Tibial nerve (tissue), 4 donors: ENCODE results near the gene CNNM1. TPM values are rescaled to one million over a fixed set of nuclear protein-coding genes. Genes with fewer than 3 reads are reported as not detected.

Experiments
- DNase-seq, 2 donors: peaks; one replicate each; pipeline ENCODE4 v3.0.0-alpha.2; 2019; ENCODE audit warnings: low spot score in 2 of 2
- H3K27ac ChIP-seq, 4 donors: fragments of 200-600 bp; sonication (generic) in 3 of 4; one replicate each; pipeline ENCODE4 v1.5.1; 2017 to 2019; ENCODE audit warnings: mild to moderate bottlenecking in 1 of 4
- H3K27me3 ChIP-seq, 2 donors: fragments of 200-600 bp; sonication (generic) in 1 of 2; one replicate each; pipeline versions ENCODE4 v1.5.1 to v1.6.0; 2017 to 2019
- H3K36me3 ChIP-seq, 3 donors: fragments of 200-600 bp; sonication (generic); one replicate each; pipeline ENCODE4 v1.5.1; 2018 to 2019
- H3K4me1 ChIP-seq, 4 donors: fragments of 200-600 bp; sonication (generic) in 3 of 4; one replicate each; pipeline ENCODE4 v1.5.1; 2017 to 2019
- H3K4me3 ChIP-seq, 4 donors: fragments of 200-600 bp; sonication (generic) in 3 of 4; one replicate each; pipeline ENCODE4 v1.5.1; 2017 to 2019; ENCODE audit warnings: mild to moderate bottlenecking in 1 of 4, moderate library complexity in 1 of 4
- H3K9me3 ChIP-seq, 4 donors: fragments of 200-600 bp; sonication (generic) in 3 of 4; one replicate each; pipeline ENCODE4 v1.5.1; 2017 to 2019
- EP300 ChIP-seq, 2 donors: sonication (generic); formaldehyde crosslinking; IDR thresholded peaks; one replicate each; pipeline ENCODE4 v1.6.1; 2017; ENCODE audit warnings: antibody characterized with exemption in 2 of 2, mild to moderate bottlenecking in 1 of 2
- POLR2A ChIP-seq, 2 donors: fragments of 450-650 bp; IDR thresholded peaks; one replicate each; pipeline ENCODE4 v1.6.1; 2017; ENCODE audit warnings: antibody characterized with exemption in 2 of 2, mild to moderate bottlenecking in 2 of 2, moderate library complexity in 2 of 2
- WGBS, 2 donors: methylation state at CpG; one replicate each; pipeline ENCODE4 v1.1.5; 2018; 5-methylcytosine and 5-hydroxymethylcytosine counted together
- total RNA-seq, 4 donors: library from RNA; depleted of rRNA; stranded (reverse); fragments of >200 nt; gene quantifications; one replicate each; pipeline ENCODE4 v1.1.0, GENCODE V29; 2016
- TF ChIP-seq, protein P1 (sequence below), 5 experiments: fragments of 200-600 bp in 3 of 5; fragments of 450-650 bp in 2 of 5; sonication (generic) in 3 of 5; IDR thresholded peaks; one replicate each; pipeline ENCODE4 v1.5.1; 2016 to 2019; ENCODE audit warnings: antibody characterized with exemption in 5 of 5, mild to moderate bottlenecking in 3 of 5, moderate library complexity in 2 of 5

The CNNM1 gene
- total RNA-seq, 4 donors from 2014 or later = 0.20 TPM; not detected in 3

DNA sequence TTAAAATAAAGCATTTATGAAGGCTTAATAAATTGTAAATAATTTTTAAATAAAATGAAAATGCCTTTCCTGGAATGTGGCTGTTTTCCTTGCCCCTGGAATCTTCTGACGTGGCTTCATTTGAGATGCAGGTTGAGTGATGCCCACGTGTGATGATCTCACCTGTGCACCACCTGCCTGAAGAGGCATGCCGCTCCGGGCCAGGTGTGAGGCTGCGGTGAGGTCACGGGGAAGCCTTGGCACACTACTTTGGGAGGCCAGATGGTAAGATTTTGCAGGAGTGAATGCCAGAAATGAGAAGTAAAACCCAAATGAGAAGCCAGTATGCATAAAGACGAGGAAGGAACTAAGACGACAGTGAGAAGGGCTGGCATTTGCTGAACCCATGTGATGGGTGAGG lies 65.1 kb downstream of the CNNM1 start:
- Histone ChIP-seq H3K4me3 (no peak overlapping the region), H3K4me1 (peaks cover 0 to 5% (median 2%) of the 10 kb centered on the region in 4 donors), H3K36me3 (peaks cover 0 to 50% (median 0%) of the 10 kb centered on the region in 3 donors), H3K27me3 (no peaks in the 10 kb centered on the region), H3K27ac (no peak overlapping the region), H3K9me3 (no peaks in the 10 kb centered on the region)
- DNase-seq = no peak
- WGBS, 2 donors = 72 to 84% methylated on average over 8 of the region's 8 CpGs
- no peak for TF ChIP-seq EP300 (IDR thresholded peaks at IDR 0.05)
- TF ChIP-seq POLR2A (IDR thresholded peaks at IDR 0.05) = no peak
- TF ChIP-seq, protein P1, sequence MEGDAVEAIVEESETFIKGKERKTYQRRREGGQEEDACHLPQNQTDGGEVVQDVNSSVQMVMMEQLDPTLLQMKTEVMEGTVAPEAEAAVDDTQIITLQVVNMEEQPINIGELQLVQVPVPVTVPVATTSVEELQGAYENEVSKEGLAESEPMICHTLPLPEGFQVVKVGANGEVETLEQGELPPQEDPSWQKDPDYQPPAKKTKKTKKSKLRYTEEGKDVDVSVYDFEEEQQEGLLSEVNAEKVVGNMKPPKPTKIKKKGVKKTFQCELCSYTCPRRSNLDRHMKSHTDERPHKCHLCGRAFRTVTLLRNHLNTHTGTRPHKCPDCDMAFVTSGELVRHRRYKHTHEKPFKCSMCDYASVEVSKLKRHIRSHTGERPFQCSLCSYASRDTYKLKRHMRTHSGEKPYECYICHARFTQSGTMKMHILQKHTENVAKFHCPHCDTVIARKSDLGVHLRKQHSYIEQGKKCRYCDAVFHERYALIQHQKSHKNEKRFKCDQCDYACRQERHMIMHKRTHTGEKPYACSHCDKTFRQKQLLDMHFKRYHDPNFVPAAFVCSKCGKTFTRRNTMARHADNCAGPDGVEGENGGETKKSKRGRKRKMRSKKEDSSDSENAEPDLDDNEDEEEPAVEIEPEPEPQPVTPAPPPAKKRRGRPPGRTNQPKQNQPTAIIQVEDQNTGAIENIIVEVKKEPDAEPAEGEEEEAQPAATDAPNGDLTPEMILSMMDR (IDR thresholded peaks at IDR 0.05) = no peak

DNA sequence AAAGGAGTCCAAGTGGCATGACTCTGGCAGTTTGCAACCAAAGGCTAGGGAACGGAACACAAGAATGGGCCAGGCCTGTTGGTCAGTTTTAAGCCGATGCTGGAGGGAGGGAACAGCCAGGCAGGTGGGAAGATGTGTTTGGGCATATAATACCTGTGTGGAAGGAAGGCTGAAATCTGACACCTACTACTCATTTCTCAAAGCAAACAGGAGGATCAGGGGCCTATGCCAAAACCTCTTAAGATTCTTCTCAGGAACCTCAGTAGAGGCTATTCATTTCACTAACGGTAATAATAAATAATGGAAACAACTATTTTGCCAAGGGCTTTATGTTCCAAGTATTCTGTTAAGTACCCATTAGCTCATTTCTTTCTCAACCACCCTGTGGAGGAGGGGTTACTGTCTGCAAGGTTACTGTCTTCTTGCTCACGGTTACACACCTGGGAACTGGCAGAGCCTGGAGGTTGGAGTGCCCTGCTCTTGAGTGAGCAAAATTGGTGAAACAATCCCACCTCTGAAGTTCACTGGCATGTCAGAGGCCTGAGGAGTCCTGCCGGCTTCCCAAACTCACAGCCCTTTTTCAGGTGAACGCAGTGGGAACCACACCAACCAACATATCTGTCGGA lies 65.7 kb downstream of the CNNM1 start:
- 91 to 95% methylated on average over 7 of the region's 7 CpGs for WGBS, 2 donors
- Histone ChIP-seq H3K27ac (no peak overlapping the region), H3K4me1 (peaks cover 0 to 5% (median 2%) of the 10 kb centered on the region in 4 donors), H3K4me3 (no peak overlapping the region), H3K9me3 (no peaks in the 10 kb centered on the region), H3K36me3 (peaks cover 0 to 56% (median 0%) of the 10 kb centered on the region in 3 donors), H3K27me3 (no peaks in the 10 kb centered on the region)
- DNase-seq = no peak
- TF ChIP-seq EP300 (IDR thresholded peaks at IDR 0.05) = no peak
- TF ChIP-seq, protein P1 (IDR thresholded peaks at IDR 0.05) = no peak
- no peak for TF ChIP-seq POLR2A (IDR thresholded peaks at IDR 0.05)

DNA sequence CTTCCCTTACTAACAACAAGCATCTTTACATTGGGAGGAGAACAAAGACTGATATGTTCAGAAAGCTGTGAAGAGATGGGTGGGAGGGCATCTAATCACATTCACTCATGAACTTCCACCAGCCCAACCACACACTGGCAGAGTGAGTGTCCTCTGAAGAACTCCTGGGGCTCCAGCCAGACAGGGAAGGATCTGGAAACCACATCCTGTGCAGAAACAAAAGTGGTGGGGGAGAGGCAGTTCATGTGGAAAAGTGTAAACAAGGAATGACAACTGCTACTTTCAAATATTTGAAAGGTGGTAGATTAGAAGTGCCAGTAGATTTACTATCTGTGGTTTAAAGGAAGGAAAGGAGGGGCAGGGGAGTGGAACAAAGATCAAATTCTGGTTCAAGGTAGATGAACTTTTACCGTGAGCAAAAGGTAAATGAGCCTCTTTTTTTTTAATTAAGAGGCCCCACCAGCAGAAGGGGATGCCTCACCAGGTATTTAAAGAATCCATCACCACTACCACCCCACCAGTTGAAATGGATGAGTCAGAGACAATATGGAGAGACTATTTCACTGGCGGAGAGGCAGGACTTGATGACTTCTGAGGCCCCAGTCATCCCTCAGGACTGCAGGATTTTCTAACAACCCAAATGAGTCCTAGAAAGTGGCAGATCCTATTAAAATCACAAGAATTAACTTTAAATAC lies 66.7 kb downstream of the CNNM1 start:
- no peak overlapping the region for H3K27ac ChIP-seq
- H3K27me3 ChIP-seq = no peaks in the 10 kb centered on the region
- H3K9me3 ChIP-seq = no peaks in the 10 kb centered on the region
- no peak for TF ChIP-seq EP300 (IDR thresholded peaks at IDR 0.05)
- TF ChIP-seq, protein P1 (IDR thresholded peaks at IDR 0.05) = no peak
- H3K36me3 ChIP-seq = peaks cover 0 to 67% (median 0%) of the 10 kb centered on the region in 3 donors
- no peak overlapping the region for H3K4me3 ChIP-seq
- no peak for DNase-seq
- 66% methylated on average over 2 of the region's 2 CpGs for WGBS, 2 donors
- peaks cover 0 to 5% (median 2%) of the 10 kb centered on the region in 4 donors for H3K4me1 ChIP-seq

DNA sequence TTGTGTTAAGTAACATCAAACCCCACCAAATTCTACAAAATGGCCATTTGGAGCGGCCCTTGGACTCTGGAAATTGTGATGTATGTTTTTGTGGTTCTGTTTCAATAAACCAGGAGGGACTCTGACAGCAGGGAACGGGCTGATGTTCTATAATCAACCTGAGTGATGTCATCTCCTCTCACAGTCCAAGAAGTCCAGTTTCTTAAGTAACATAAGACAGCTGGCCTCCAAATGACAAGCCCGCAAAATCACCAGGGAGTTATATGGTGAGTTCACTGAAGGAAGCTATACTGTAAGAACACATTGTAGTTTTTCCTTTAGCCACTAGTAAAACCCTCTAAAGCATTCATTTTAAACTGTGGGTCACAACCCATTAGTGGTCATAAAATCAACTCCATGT lies 67.3 kb downstream of the CNNM1 start:
- no peak overlapping the region for H3K27ac ChIP-seq
- 84 to 89% methylated on average over 3 of the region's 3 CpGs for WGBS, 2 donors
- H3K9me3 ChIP-seq = no peaks in the 10 kb centered on the region
- H3K4me3 ChIP-seq = no peak overlapping the region
- no peak for DNase-seq
- no peaks in the 10 kb centered on the region for H3K27me3 ChIP-seq
- TF ChIP-seq, protein P1 (IDR thresholded peaks at IDR 0.05) = no peak
- TF ChIP-seq EP300 (IDR thresholded peaks at IDR 0.05) (no peak), POLR2A (IDR thresholded peaks at IDR 0.05) (no peak)
- peaks cover 0 to 72% (median 0%) of the 10 kb centered on the region in 3 donors for H3K36me3 ChIP-seq
- H3K4me1 ChIP-seq = peaks cover 0 to 5% (median 2%) of the 10 kb centered on the region in 4 donors

DNA sequence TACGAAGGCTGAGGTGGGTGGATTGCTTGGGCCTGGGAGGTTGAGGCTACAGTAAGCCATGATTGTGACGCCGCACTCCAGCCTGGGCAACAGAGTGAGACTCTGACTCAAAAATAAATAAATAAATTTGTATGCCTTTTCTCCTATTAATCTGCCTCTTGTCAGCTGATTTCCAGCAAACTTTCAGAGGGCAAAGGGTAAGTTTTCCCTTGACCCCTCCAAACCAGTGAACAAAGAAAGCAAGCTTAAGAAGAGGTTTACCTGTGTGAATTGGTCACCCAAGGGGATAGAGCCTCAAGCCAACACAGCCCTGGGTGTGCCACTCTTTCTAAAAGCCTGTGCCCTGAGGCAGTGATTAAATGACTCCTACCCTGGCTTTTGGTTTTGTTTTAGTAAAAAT lies 70.5 kb downstream of the CNNM1 start:
- WGBS, 2 donors = 91 to 94% methylated on average over 3 of the region's 3 CpGs

More for the DNA sequence above, 70.5 kb downstream of the CNNM1 start:
- H3K9me3 ChIP-seq = no peaks in the 10 kb centered on the region
- TF ChIP-seq, protein P1 (IDR thresholded peaks at IDR 0.05) = no peak
- no peak for TF ChIP-seq EP300 (IDR thresholded peaks at IDR 0.05)
- TF ChIP-seq POLR2A (IDR thresholded peaks at IDR 0.05) = no peak
- peaks cover 0 to 99% (median 4%) of the 10 kb centered on the region in 3 donors for H3K36me3 ChIP-seq
- no peak for DNase-seq
- no peaks in the 10 kb centered on the region for H3K4me1 ChIP-seq
- no peak overlapping the region for H3K27ac ChIP-seq
- no peak overlapping the region for H3K4me3 ChIP-seq
- H3K27me3 ChIP-seq = no peaks in the 10 kb centered on the region
